IMR-90 (cell line): ENCODE measurements around the gene ATP2B1. TPM values are rescaled to one million over a fixed set of nuclear protein-coding genes. Genes with fewer than 3 reads are reported as not detected.

Experiments used
- ATAC-seq: fragments of 200-7000 bp; cut with Tn5 transposase; 2 replicates; pipeline ENCODE4 v1.9.1; 2020; ENCODE audit warnings: low read depth, mild to moderate bottlenecking, moderate library complexity
- BruUV-seq: library from RNA; stranded (reverse); fragments of 400-500 nt; replicated peaks from 2 replicates; lab custom pipeline; 2021; lab: Mats Ljungman, UMichigan
- CTCF ChIA-PET: fragments of 300-600 bp; formaldehyde crosslinking; extraction: SDS; loops from one replicate; lab custom pipeline; 2021; ENCODE audit warnings: antibody characterized with exemption; lab: Yijun Ruan, JAX
- POLR2A ChIA-PET: fragments of 300-600 bp; sonication (Branson Sonifier 250); formaldehyde crosslinking; loops from one replicate; lab custom pipeline; 2022; ENCODE audit warnings: antibody characterized with exemption; ENCODE audit not compliant: unreplicated experiment; lab: Charles Lee
- DNase-seq: peaks from one replicate; pipeline ENCODE4 v3.0.0; 2013
- H2AFZ ChIP-seq: replicated peaks from 2 replicates; pipeline ENCODE3; 2013; ENCODE audit warnings: low read length, mild to moderate bottlenecking; ENCODE audit not compliant: poor library complexity
- H2AK5ac ChIP-seq: 2 replicates; pipeline ENCODE4 v1.6.1; 2013; ENCODE audit warnings: low read depth, low read length, inconsistent platforms
- H2AK9ac ChIP-seq: replicated peaks from 2 replicates; pipeline ENCODE3; 2013; ENCODE audit warnings: mild to moderate bottlenecking, low read depth, low read length, moderate library complexity; ENCODE audit not compliant: poor library complexity
- H2BK120ac ChIP-seq: 2 replicates; pipeline ENCODE4 v1.6.1; 2013; ENCODE audit warnings: low read depth, low read length, inconsistent platforms
- H2BK15ac ChIP-seq: 3 replicates; pipeline ENCODE4 v1.6.1; 2013; ENCODE audit warnings: low read depth, low read length, inconsistent platforms
- H2BK20ac ChIP-seq: 2 replicates; pipeline ENCODE4 v1.6.1; 2013; ENCODE audit warnings: low read depth, mild to moderate bottlenecking, inconsistent platforms, low read length, moderate library complexity
- H2BK5ac ChIP-seq: 2 replicates; pipeline ENCODE4 v1.6.1; 2013; ENCODE audit warnings: mild to moderate bottlenecking, low read depth, low read length, inconsistent platforms; ENCODE audit not compliant: poor library complexity, severe bottlenecking
- H3K14ac ChIP-seq: replicated peaks from 2 replicates; pipeline ENCODE4 v1.6.1; 2013; ENCODE audit warnings: low read depth, low read length, inconsistent platforms
- H3K18ac ChIP-seq: 2 replicates; pipeline ENCODE4 v1.6.1; 2013; ENCODE audit warnings: low read depth, low read length, control low read depth
- H3K23ac ChIP-seq: 2 replicates; pipeline ENCODE4 v1.6.1; 2013; ENCODE audit warnings: low read depth, low read length, inconsistent platforms
- H3K27ac ChIP-seq: 2 replicates; pipeline ENCODE4 v1.5.1; 2013; ENCODE audit warnings: mild to moderate bottlenecking, control low read depth, low read length; ENCODE audit not compliant: insufficient read depth
- H3K27me3 ChIP-seq: 2 replicates; pipeline ENCODE4 v1.6.1; 2013; ENCODE audit warnings: low read length; ENCODE audit not compliant: control insufficient read depth, insufficient read depth
- H3K36me3 ChIP-seq: 2 replicates; pipeline ENCODE4 v1.6.1; 2013; ENCODE audit warnings: low read length, mixed read lengths; ENCODE audit not compliant: control insufficient read depth, insufficient read depth
- H3K4ac ChIP-seq: 2 replicates; pipeline ENCODE4 v1.6.1; 2013; ENCODE audit warnings: low read depth, low read length, inconsistent platforms
- H3K4me1 ChIP-seq: 2 replicates; pipeline ENCODE4 v1.6.1; 2013; ENCODE audit warnings: low read length, mixed read lengths; ENCODE audit not compliant: control insufficient read depth, insufficient read depth
- H3K4me2 ChIP-seq: 2 replicates; pipeline ENCODE4 v1.6.1; 2013; ENCODE audit warnings: low read depth, mild to moderate bottlenecking, control low read depth, low read length, moderate library complexity
- H3K4me3 ChIP-seq: 2 replicates; pipeline ENCODE4 v1.5.1; 2013; ENCODE audit warnings: low read depth, mild to moderate bottlenecking, control low read depth, low read length, moderate library complexity; ENCODE audit not compliant: insufficient read depth
- H3K56ac ChIP-seq: 2 replicates; pipeline ENCODE4 v1.6.1; 2013; ENCODE audit warnings: low read length, inconsistent platforms; ENCODE audit not compliant: insufficient read depth; ENCODE audit errors: extremely low read depth
- H3K79me1 ChIP-seq, 2 experiments: 2 replicates each; pipeline ENCODE4 v1.6.1; 2013; ENCODE audit warnings: low read length in 2 of 2, inconsistent platforms in 1 of 2, low read depth in 1 of 2
- H3K9ac ChIP-seq: 2 replicates; pipeline ENCODE4 v1.6.1; 2013; ENCODE audit warnings: low read depth, low read length, control low read depth
- H3K9me1 ChIP-seq: 2 replicates; pipeline ENCODE4 v1.6.1; 2013; ENCODE audit warnings: low read length, inconsistent platforms; ENCODE audit not compliant: insufficient read depth
- H3K9me3 ChIP-seq: 2 replicates; pipeline ENCODE4 v1.6.1; 2013; ENCODE audit warnings: low read length; ENCODE audit not compliant: control insufficient read depth, insufficient read depth
- H4K20me1 ChIP-seq: 2 replicates; pipeline ENCODE4 v1.6.1; 2013; ENCODE audit warnings: low read length, inconsistent platforms; ENCODE audit not compliant: insufficient read depth
- H4K5ac ChIP-seq: 2 replicates; pipeline ENCODE4 v1.6.1; 2013; ENCODE audit warnings: mild to moderate bottlenecking, low read depth, low read length, control low read depth
- H4K8ac ChIP-seq, 2 experiments: 2 replicates each; pipeline ENCODE4 v1.6.1; 2013; ENCODE audit warnings: low read depth in 2 of 2, low read length in 2 of 2, control low read depth in 1 of 2, inconsistent platforms in 1 of 2
- H4K91ac ChIP-seq: 2 replicates; pipeline ENCODE4 v1.6.1; 2013; ENCODE audit warnings: low read depth, low read length, inconsistent platforms; ENCODE audit not compliant: insufficient read depth
- MAZ ChIP-seq: IDR thresholded peaks from 2 replicates; pipeline ENCODE4 v1.6.1; 2012; ENCODE audit warnings: low read depth, mild to moderate bottlenecking, low read length, improper control_type of control experiment, moderate library complexity, borderline replicate concordance
- NFE2L2 ChIP-seq: fragments of 150-350 bp; IDR thresholded peaks from 2 replicates; pipeline ENCODE4 v1.6.1; 2016; ENCODE audit warnings: low read depth, mild to moderate bottlenecking, low read length
- USF2 ChIP-seq: fragments of 150-350 bp; IDR thresholded peaks from 2 replicates; pipeline ENCODE4 v1.6.1; 2017; ENCODE audit warnings: mild to moderate bottlenecking, antibody characterized with exemption, low read length, low read depth
- WGBS, 2 experiments: methylation state at CpG; one replicate each; pipeline versions ENCODE4 v1.1.5 to v1.1.7; 2013; ENCODE audit warnings: missing lambda C conversion rate in 2 of 2; ENCODE audit not compliant: insufficient read length in 1 of 2; ENCODE audit errors: extremely low coverage in 2 of 2; 5-methylcytosine and 5-hydroxymethylcytosine counted together
- dilution Hi-C: fragments of 300-500 bp; cut with HindIII; formaldehyde crosslinking; loops from one replicate; pipeline ENCODE4 v1.14.3; 2018; ENCODE audit warnings: low sequenced_read_pairs; ENCODE audit not compliant: unreplicated experiment
- in situ Hi-C: fragments of 300-500 bp; cut with MboI; formaldehyde crosslinking; loops from 3 replicates; pipeline ENCODE4 v1.14.3; 2019; ENCODE audit warnings: low sequenced_read_pairs, inconsistent platforms, mixed read lengths
- intact Hi-C: fragments of 100-400 bp; cut with micrococcal nuclease; formaldehyde crosslinking; loops from 2 replicates; pipeline ENCODE4 v1.10.0; 2022
- polyA plus RNA-seq, 3 experiments: library from polyadenylated mRNA; depleted of rRNA; stranded (reverse); fragments of >200 nt; gene quantifications; 2 replicates each; pipeline ENCODE4 v1.2.3, GENCODE V29; 2012; ENCODE audit warnings: low replicate concordance in 1 of 3
- total RNA-seq: library from RNA; depleted of rRNA; stranded (reverse); fragments of >200 nt; gene quantifications from 2 replicates; pipeline ENCODE4 v1.2.3, GENCODE V29; 2012

The ATP2B1 gene
- total and polyA plus RNA-seq, 2 of the 4 experiments (the other 2 are of a cell fraction), result 9.9 to 32.6 TPM

- intact Hi-C loops, result loop anchor here (5.0 to 10.0 kb wide), 4 partner anchors 153 to 1365 kb away; no protein-coding TSS in a partner anchor
- no TSS peak for BruUV-seq
Measured at GRCh38 chr12:89539426-89540223, 169.0 kb downstream of the ATP2B1 start.

More at GRCh38 chr12:89539426-89540223, 169.0 kb downstream of the ATP2B1 start:
- Histone ChIP-seq H2AK9ac (no peak overlapping the region), H3K79me1 (no peaks in the 10 kb centered on the region), H3K9ac (no peak overlapping the region), H3K36me3 (no peaks in the 10 kb centered on the region), H2BK120ac (no peak overlapping the region), H4K91ac (no peak overlapping the region), H3K27ac (no peak overlapping the region), H2AK5ac (no peak overlapping the region), H2BK5ac (no peak overlapping the region), H2BK20ac (no peak overlapping the region), H3K4me1 (no peaks in the 10 kb centered on the region), H3K23ac (no peak overlapping the region), H4K20me1 (no peaks in the 10 kb centered on the region), H3K18ac (no peak overlapping the region), H4K8ac (no peak overlapping the region), H3K14ac (no peak overlapping the region), H3K9me1 (peaks cover 5% of the 10 kb centered on the region; the same call in 1 of the 2 replicates), H4K5ac (no peak overlapping the region), H2AFZ (no peak overlapping the region), H3K9me3 (no peaks in the 10 kb centered on the region), H3K4me3 (no peak overlapping the region), H2BK15ac (no peak overlapping the region), H3K4ac (no peak overlapping the region), H3K56ac (no peak overlapping the region), H3K4me2 (no peak overlapping the region), H3K27me3 (no peaks in the 10 kb centered on the region)
- ATAC-seq (no peak), DNase-seq (no peak)
- TF ChIP-seq NFE2L2, result no peak
- TF ChIP-seq MAZ, result no peak
- TF ChIP-seq USF2, result no peak
- CTCF ChIA-PET, result no interaction called here
- no CpG with 5 or more reads among the region's 5 CpGs for WGBS, 2 experiments
- dilution Hi-C loops, result no loop called here
- POLR2A ChIA-PET, result interaction anchor here (0.6 kb wide), 1 partner anchor 27 kb away, joined by 3 read pairs; no protein-coding TSS in a partner anchor
- in situ Hi-C loops, result loop anchor here (5.0 to 10.0 kb wide), 3 partner anchors 165 to 1395 kb away; partner anchors contain the start of gene ATP2B1
